SK-N-SH treated with all-trans-retinoic acid at 6 μM for 48 hours (cell line): Measurements from ENCODE around the gene GCNT3.

Experiments used
- ARNTL ChIP-seq: fragments of 450-650 bp; formaldehyde crosslinking; IDR thresholded peaks from 2 replicates; pipeline ENCODE4 v1.5.0; 2020; ENCODE audit warnings: low read depth, mild to moderate bottlenecking, moderate library complexity, borderline replicate concordance
- PPARA ChIP-seq: fragments of 250-450 bp; sonication (Bioruptor Pico); IDR thresholded peaks from 2 replicates; pipeline ENCODE4 v1.5.0; 2020; ENCODE audit warnings: mild to moderate bottlenecking, borderline replicate concordance
- SNAI2 ChIP-seq: fragments of 250-450 bp; sonication (Bioruptor Pico); IDR thresholded peaks from 2 replicates; pipeline ENCODE4 v1.5.0; 2020; ENCODE audit warnings: mild to moderate bottlenecking, moderate library complexity
- TSHZ2 ChIP-seq: fragments of 250-450 bp; sonication (Bioruptor Pico); IDR thresholded peaks from 2 replicates; pipeline ENCODE4 v1.5.0; 2020; ENCODE audit warnings: mild to moderate bottlenecking, moderate library complexity
- ZFP3 ChIP-seq: fragments of 250-450 bp; sonication (Bioruptor Pico); IDR thresholded peaks from 2 replicates; pipeline ENCODE4 v1.5.0; 2020; ENCODE audit warnings: mild to moderate bottlenecking, moderate library complexity
- TF ChIP-seq, protein P1 (sequence below): fragments of 250-450 bp; sonication (Bioruptor Pico); IDR thresholded peaks from 2 replicates; pipeline ENCODE4 v1.8.0; 2021; ENCODE audit warnings: low read depth, mild to moderate bottlenecking, moderate library complexity, borderline replicate concordance
- TF ChIP-seq, protein P2 (sequence below): fragments of 250-450 bp; sonication (Bioruptor Pico); IDR thresholded peaks from 2 replicates; pipeline ENCODE4 v1.8.0; 2020; ENCODE audit warnings: mild to moderate bottlenecking, moderate library complexity, borderline replicate concordance

DNA sequence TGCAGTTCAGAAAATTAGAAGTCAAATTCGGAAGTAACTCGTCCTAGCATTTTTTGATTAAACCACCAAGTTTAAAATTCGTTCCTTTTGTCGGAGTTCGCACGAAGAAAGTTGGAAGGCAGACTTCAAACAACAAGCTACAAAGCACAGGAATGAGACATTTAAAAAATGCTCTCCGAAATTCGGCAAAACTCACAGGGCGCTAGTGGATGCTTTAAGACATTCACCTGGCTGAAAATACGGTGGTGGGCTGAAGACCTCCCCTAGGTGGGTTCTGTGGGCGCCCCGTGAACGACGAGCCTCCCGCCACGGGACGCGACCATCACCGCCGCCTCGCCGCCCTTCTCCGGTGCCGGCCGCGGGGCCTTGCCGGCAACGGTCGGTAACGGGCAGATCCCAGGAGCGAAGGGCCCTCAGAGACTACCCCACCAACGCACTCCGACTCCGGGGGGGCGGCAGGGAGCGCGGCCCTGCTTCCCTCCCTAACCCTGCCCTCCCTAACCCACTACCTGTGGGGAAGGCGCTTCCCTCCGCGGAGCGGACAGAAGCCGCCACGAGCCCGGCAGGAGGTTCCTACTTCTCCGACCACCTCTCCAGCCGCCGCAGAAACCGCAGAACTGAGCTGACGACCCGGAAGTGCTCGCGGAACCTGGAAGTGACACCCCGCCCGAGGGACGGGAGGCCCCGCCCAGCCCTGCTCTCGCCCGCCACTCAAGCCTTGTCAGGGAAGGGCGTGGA lies 45.5 kb downstream of the GCNT3 start, which contains the start of gene GTF2A2:
- TF ChIP-seq, protein P1, sequence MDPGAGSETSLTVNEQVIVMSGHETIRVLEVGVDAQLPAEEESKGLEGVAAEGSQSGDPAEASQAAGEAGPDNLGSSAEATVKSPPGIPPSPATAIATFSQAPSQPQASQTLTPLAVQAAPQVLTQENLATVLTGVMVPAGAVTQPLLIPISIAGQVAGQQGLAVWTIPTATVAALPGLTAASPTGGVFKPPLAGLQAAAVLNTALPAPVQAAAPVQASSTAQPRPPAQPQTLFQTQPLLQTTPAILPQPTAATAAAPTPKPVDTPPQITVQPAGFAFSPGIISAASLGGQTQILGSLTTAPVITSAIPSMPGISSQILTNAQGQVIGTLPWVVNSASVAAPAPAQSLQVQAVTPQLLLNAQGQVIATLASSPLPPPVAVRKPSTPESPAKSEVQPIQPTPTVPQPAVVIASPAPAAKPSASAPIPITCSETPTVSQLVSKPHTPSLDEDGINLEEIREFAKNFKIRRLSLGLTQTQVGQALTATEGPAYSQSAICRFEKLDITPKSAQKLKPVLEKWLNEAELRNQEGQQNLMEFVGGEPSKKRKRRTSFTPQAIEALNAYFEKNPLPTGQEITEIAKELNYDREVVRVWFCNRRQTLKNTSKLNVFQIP (CRISPR knock-in tag) = no peak
- TF ChIP-seq ARNTL (CRISPR knock-in tag) (no peak), SNAI2 (CRISPR knock-in tag) (no peak), ZFP3 (no peak), PPARA (CRISPR knock-in tag) (no peak), TSHZ2 (CRISPR knock-in tag) (no peak)
- TF ChIP-seq, protein P2, sequence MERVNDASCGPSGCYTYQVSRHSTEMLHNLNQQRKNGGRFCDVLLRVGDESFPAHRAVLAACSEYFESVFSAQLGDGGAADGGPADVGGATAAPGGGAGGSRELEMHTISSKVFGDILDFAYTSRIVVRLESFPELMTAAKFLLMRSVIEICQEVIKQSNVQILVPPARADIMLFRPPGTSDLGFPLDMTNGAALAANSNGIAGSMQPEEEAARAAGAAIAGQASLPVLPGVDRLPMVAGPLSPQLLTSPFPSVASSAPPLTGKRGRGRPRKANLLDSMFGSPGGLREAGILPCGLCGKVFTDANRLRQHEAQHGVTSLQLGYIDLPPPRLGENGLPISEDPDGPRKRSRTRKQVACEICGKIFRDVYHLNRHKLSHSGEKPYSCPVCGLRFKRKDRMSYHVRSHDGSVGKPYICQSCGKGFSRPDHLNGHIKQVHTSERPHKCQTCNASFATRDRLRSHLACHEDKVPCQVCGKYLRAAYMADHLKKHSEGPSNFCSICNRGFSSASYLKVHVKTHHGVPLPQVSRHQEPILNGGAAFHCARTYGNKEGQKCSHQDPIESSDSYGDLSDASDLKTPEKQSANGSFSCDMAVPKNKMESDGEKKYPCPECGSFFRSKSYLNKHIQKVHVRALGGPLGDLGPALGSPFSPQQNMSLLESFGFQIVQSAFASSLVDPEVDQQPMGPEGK = no peak
